AG04450 (cell line): Measurements from ENCODE around the gene VCL. TPM values are rescaled to one million over a fixed set of nuclear protein-coding genes. Genes with fewer than 3 reads are reported as not detected.
"Not testable (repeated sequence)": the region's sequence is repeated elsewhere in the genome, so short reads cannot be mapped to it uniquely, and the experiment has no call there.

Experiments
- CTCF ChIA-PET: fragments of 300-600, 350-600 bp; formaldehyde crosslinking; extraction: SDS; loops from one replicate; lab custom pipeline; 2022; ENCODE audit warnings: antibody characterized with exemption, inconsistent platforms; lab: Charles Lee
- POLR2A ChIA-PET: fragments of 350-600 bp; formaldehyde crosslinking; extraction: SDS; loops from one replicate; lab custom pipeline; 2021; ENCODE audit warnings: antibody characterized with exemption, inconsistent platforms; lab: Yijun Ruan, JAX
- DNase-seq: peaks from one replicate; pipeline ENCODE4 v3.0.0-alpha.2; 2011; ENCODE audit warnings: low read depth, low spot score
- H3K27ac ChIP-seq: one replicate; pipeline ENCODE4 v1.5.1; 2012; ENCODE audit warnings: low read depth, low read length, control low read depth
- H3K27me3 ChIP-seq: one replicate; pipeline ENCODE4 v1.6.0; 2012; ENCODE audit warnings: low read length; ENCODE audit not compliant: control insufficient read depth, insufficient read depth
- H3K4me3 ChIP-seq: 2 replicates; pipeline ENCODE4 v1.5.1; 2011; ENCODE audit warnings: mild to moderate bottlenecking, low read depth, low read length, control low read depth
- H3K9me3 ChIP-seq: 2 replicates; pipeline ENCODE4 v1.5.1; 2012; ENCODE audit warnings: low read length; ENCODE audit not compliant: control insufficient read depth, insufficient read depth
- CTCF ChIP-seq: IDR thresholded peaks from 2 replicates; pipeline ENCODE4 v1.5.1; 2011; ENCODE audit warnings: low read depth, low read length, control low read depth, inconsistent platforms
- polyA plus RNA-seq: library from polyadenylated mRNA; depleted of rRNA; stranded (reverse); fragments of >200 nt; gene quantifications from 2 replicates; pipeline ENCODE4 v1.2.3, GENCODE V29; 2011

VCL gene
- polyA plus RNA-seq, 1 experiment: 313 TPM

DNA sequence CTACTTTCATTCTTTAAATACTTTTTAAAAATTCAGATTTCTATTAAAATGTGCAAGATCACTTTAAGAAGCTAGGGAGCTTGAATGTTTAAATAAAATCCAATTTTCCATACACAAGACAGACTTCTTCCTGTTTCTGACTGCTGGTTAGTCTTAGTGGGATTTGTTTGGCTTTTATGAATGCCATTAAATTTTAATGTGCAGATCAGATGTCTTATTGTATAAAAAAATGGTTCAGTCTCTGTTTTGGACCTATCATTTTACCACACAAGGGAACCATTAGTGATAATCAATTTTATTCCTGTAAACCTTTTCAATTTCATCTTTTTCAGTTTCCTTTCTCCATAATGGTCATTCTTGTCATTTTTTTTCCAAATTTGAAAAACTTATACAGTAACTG, 63.2 kb downstream of the VCL start:
- POLR2A ChIA-PET: no interaction called here
- no peak overlapping the region for H3K27ac ChIP-seq
- CTCF ChIA-PET: no interaction called here

DNA sequence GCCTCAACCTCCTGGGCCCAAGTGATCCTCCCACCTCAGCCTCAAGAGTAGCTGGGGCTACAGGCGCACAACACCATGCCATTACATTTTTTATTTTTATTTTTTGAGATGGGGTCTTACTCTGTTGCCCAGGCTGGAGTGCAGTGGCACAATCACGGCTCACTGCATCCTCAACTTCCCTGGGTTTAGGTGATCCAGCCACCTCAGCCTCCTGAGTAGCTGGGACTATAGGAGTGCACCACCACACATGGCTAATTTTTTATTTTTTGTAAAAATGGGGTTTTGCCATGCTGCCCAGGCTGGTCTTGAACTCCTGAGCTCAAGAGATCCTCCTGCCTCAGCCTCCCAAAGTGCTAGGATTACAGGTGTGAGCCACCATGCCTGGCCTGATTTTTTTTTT, 64.1 kb downstream of the VCL start:
- H3K9me3 ChIP-seq, H3K27ac ChIP-seq, DNase-seq, H3K4me3 ChIP-seq, CTCF ChIA-PET, H3K27me3 ChIP-seq: not testable (repeated sequence)
- POLR2A ChIA-PET: interaction anchor here (0.7 kb wide), 1 partner anchor 15 kb away, joined by 4 read pairs; no protein-coding TSS in a partner anchor

More for the DNA sequence above, 63.2 kb downstream of the VCL start:
- peaks cover 9% of the 10 kb centered on the region for H3K9me3 ChIP-seq
- H3K27me3 ChIP-seq: no peaks in the 10 kb centered on the region
- DNase-seq: no peak
- no peak overlapping the region for H3K4me3 ChIP-seq
- TF ChIP-seq CTCF: no peak

DNA sequence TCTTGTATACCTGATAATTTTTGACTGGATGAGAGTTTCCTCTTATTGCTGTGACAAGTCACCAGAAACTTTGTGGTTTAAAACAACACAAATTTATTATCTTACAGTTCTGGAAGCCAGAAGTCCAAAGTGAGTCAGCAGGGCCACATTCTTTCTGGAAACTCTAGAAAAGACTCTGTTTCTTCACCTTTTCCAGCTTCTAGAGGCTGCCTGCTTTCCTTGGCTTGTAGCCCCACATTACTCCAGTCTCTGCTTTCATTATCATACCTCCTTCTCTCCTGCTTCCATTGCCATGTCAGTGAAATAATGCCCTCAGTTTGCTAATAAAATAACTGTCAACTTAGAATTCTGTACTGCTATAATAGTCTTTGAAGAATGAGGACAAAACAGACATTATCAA, 65.3 kb downstream of the VCL start:
- peaks cover 9% of the 10 kb centered on the region for H3K9me3 ChIP-seq
- TF ChIP-seq CTCF: no peak
- ChIA-PET CTCF (no interaction called here), POLR2A (no interaction called here)
- no peaks in the 10 kb centered on the region for H3K27me3 ChIP-seq
- DNase-seq: no peak
- H3K27ac ChIP-seq: peak overlapping the region; percentile 25
- no peak overlapping the region for H3K4me3 ChIP-seq

GRCh38 chr10:74067373-74068352, 69.7 kb downstream of the VCL start:
- no peaks in the 10 kb centered on the region for H3K27me3 ChIP-seq
- TF ChIP-seq CTCF: no peak
- H3K4me3 ChIP-seq: no peak overlapping the region
- peaks cover 7% of the 10 kb centered on the region for H3K9me3 ChIP-seq
- ChIA-PET POLR2A (no interaction called here), CTCF (no interaction called here)
- H3K27ac ChIP-seq: no peak overlapping the region
- DNase-seq: no peak

GRCh38 chr10:74071157-74071556, 73.2 kb downstream of the VCL start:
- no peak for TF ChIP-seq CTCF
- H3K27ac ChIP-seq: peak overlapping the region; percentile 68
- CTCF ChIA-PET: interaction anchor here (1.0 to 2.8 kb wide), 2 partner anchors 10 to 185 kb away, joined by 3 to 17 read pairs; no protein-coding TSS in a partner anchor

More at GRCh38 chr10:74071157-74071556, 73.2 kb downstream of the VCL start:
- DNase-seq: peak; percentile 82
- H3K9me3 ChIP-seq: no peaks in the 10 kb centered on the region
- H3K27me3 ChIP-seq: no peaks in the 10 kb centered on the region
- POLR2A ChIA-PET: interaction anchor here (0.6 to 2.1 kb wide), 6 partner anchors 15 to 184 kb away, joined by 3 to 7 read pairs (median 4); no protein-coding TSS in a partner anchor
- H3K4me3 ChIP-seq: no peak overlapping the region
